Measurements from ENCODE around the gene CMAS.
A peak's percentile ranks its signal among the peaks of the same experiment; 100 is the strongest.
"Not testable (repeated sequence)": the region's sequence is repeated elsewhere in the genome, so short reads cannot be mapped to it uniquely, and the experiment has no call there.

Gene CMAS

DNA sequence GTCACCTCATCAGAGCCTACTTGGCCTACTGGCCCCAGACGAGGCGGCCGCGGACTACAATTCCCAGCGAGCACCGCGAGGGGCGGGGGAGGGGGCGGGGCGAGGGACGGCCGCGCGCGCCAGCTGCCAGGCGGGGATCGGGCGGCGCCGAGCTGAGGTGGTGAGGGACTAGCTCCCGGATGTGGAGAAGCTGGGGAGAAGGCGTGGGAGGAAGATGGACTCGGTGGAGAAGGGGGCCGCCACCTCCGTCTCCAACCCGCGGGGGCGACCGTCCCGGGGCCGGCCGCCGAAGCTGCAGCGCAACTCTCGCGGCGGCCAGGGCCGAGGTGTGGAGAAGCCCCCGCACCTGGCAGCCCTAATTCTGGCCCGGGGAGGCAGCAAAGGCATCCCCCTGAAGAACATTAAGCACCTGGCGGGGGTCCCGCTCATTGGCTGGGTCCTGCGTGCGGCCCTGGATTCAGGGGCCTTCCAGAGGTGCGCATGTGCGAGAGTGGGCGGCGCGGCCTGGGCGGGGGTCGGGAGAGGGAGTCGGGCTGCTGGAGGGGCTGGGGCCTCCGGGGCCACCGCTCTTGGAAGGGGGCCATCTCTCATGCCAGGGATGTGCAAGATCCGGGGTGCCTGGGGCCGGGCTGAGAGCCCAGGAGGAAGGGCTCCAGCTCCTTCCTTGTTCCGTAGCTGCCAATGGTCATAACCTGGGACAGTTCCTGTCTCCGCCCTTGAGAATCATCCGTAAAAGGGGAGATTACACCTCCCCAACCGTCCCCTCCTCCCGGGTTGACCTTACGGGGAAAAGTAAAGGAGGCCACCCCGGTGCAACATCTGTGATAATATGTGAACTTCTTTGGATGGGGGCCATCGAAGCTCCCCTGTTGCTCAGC lies at the start of gene CMAS:
Gene CMAS (plus strand): TSS at position 129 of the 878 bp plus-strand sequence. CDS start 86 bp downstream, at position 215.
- DNase-seq (ENCODE audit: low read depth): peak; percentile 81

DNA sequence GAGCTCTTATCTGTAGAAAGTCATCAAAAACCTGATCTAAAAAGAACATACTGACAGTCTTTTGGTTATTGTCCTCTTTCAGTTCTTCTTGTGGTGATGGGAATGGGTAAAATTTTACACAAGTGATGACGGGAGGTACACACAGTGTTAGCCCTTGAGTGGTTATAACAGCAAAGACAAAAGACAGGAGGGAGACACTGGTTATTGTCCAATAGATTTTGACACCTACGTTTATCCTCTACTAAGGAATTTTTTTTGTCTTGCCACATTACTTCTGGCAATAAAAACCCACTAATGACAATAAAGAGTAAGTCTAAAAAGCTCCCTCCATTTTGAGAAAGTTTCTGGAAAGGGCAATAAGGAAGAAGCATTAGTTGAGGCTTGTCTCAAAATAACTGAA lies 47.7 kb upstream of the CMAS start:
- no peak for DNase-seq (ENCODE audit: low read depth)

DNA sequence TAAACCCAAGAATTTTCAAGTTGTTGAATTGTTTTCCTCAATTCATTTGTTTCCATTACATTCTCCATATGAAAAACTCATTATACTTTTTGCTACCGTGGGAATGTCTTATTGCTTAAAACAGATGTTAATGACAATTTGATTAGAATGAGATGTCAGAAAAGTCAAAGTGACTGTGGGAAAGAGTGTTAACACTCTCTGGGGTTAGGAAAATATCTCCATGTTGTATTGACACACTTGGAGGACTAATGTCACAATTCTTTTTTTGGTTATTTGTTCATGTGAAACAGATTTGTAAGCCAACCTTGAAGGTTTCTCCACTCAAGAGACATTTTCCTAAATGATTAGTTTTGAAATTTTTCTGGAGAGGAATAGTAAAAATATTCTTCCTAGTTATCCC lies 47.2 kb upstream of the CMAS start:
- no peak for DNase-seq (ENCODE audit: low read depth)

DNA sequence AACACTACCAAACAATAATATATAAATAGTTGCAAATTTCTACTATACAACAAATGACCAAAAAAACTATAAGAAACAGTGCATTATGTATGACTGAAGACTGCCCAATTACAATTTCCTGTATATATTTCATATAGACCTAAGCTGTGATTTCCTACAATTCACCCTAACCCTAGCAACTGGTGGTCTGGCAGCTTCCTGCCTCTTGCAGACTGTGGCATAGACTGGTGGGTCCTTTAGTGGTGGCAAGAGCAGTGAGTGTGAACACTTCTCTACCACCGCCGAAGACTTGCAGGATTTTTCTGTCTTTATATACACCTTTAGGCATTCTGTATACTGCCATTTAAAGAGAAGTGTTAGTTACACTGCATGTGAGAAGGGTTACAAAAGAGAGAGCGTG lies 43.6 kb upstream of the CMAS start:
- DNase-seq (ENCODE audit: low read depth): no peak

DNA sequence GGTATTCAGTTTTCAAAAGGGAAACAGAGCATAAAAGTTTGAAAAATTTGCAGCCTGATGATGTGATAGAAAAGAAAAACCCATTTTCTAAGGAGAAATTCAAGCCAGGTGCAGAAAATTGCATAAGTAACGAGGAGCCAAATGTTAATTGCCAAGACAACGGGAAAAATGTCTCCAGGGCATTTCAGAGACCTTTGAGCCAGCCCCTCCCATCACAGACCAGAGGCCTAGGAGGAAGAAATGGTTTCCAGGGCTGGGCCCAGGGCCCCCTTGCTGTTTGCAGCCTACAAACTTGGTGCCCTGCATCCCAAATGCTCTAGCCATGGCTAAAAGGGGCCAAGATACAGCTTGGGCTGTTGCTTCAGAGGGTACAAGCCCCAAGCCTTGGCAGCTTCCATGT lies 38.2 kb upstream of the CMAS start:
- DNase-seq (ENCODE audit: low read depth): not testable (repeated sequence)

DNA sequence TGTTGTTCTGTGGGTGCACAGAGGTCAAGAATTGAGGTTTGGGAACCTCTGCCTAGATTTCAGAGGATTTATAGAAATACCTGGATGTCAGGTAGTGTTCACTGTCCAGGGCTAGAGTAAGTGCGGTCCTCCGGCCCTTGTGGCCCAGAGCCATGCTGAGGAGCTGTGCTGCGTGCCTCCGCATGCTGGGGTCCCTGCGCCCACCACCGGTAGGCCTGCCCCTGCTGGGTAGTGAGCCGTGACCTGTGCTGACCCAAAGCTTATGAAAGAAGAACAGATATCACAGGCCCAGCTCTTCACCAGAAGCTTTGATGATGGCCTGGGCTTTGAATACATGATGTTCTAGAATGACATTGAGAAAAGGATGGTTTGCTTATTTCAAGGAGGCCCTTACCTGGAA lies 37.8 kb upstream of the CMAS start:
- DNase-seq (ENCODE audit: low read depth): no peak

DNA sequence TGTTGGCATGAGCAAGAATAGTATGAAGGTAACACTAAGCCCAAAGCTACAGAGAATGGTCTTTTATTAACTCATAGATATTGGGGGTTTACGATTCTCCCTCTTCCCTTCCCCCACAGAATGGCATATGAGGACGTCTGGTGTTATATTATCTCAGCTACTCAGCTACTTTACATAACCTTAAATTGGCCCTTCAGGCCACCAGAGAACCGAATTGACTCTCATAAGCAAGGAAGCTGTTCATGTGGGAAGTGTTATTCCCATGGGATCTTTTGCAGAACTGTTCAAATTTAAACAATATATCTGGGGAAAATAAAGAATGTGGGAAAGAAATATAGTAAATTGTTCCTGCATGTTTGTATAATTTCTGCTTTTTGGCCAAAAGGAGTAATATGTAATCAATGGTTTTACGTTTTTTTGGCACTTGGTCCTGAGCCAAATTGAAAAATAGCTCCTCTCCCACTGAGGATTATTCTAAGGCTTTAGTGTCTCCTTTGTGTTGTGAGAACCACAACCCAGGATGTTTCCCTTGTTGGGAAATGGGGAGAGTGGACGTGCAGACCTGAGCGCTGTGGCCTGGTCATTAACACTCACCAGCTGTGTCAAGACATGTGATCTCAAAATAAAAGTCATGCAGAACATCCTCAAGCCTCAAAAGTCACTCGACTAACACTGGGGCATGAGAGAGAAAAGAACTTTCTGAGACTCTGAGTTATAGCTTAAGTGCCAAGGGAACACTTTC lies 31.8 kb upstream of the CMAS start:
- no peak for DNase-seq (ENCODE audit: low read depth)

DNA sequence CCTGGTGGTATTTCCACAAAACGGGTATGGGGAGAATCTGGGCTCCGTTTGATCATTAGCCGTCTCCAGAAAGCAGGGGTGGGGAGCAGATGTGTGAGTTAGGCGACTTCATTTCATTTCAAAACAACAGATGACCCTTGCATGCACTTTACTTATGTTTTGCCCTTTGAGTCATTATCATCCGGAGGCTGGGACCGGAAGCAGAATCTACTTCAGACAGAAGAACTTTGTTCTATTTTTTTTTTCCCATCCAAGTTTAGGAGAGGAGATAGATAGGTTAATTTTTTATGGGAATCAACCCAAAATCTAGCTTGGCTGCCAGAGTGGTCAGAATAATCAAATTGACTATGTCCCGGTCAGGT lies 31.3 kb upstream of the CMAS start:
- no peak for DNase-seq (ENCODE audit: low read depth)

DNA sequence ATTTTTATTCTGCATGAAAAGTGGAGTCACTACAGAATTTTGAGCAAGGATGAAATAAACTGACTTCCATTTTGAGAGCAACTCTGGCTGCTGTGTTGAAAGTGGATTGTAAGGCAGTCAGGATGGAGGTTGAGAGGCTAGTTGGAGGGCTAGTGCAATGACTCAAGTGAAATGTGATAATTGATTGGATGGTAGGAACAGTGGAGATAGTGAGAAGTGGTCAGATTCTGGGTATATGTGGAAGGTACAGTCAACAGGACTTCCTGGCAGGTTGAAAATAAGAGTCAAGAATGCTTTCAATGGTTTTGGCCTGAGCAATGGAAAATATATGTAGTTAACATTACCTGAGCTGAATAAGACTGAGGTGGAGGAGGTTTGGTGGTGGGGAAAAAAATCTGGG lies 29.0 kb upstream of the CMAS start:
- DNase-seq (ENCODE audit: low read depth): no peak

DNA sequence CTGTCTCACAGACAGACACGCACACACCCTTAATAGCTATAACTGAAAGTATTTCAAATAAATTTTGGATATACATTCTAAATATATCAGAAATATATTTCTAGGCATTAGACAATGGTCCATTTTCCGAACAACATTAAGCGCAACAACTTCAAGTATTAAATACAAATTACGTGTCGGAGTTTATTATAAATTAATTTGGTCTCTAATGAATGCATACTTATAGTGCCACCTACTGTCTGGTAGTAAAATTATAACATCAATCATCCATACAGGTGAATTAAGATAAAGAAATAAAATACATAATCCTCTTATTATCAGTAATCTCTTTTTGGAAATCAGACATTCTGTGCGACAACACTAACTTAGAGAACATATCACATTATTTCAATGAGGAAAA lies 27.2 kb upstream of the CMAS start:
- DNase-seq (ENCODE audit: low read depth): no peak

DNA sequence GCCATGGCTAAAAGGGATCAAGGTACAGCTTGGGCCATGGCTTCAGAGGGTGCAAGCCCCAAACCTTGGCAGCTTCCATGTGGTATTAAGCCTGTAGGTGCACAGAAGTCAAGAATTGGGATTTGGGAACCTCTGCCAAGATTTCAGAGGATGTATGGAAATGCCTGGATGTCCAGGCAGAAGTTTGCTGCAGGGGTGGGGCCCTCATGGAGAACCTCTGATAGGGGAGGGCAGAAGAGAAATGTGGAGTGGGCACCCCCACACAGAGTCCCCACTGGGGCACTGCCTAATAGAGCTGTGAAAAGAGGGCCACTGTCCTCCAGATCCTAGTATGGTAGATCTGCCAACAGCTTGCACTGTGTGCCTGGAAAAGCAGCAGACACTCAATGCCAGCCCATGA lies 22.5 kb upstream of the CMAS start:
- not testable (repeated sequence) for DNase-seq (ENCODE audit: low read depth)

DNA sequence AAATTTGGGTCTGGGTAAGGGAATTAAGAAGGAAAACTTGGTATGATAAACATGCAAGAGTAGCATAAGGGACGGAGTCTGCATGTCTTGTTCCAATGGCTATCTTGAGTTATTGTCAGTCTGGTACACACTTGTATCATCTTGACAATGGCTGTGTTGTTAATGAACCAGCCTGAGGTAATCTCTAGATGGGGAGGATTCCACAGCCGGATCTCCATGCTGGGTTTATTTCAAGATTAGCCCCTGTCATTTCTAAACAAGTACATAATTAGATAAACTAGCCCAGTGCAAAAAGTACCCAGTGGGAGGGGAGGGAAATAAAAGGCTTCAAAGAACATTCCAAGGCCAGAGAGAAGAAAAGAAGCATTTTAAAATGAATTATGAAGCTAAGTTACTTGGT lies 16.5 kb upstream of the CMAS start:
- no peak for DNase-seq (ENCODE audit: low read depth)

DNA sequence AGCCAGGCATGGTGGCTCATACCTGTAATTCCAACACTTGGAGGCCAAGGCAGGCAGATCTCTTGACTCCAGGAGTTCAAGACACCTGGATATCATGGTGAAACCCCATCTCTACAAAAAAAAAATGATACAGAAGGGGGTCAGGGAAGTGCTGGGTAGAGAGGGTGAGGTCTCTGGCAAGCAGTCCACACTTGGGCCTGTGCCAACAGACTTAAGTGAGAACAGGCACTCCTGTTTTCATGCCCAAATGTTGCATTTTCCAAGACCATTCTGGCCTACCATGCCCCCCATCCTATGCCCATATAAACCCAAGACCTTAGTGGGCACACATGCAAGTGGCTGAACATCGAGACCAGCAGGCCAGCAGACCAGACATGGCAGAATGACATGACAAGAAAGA lies 16.0 kb upstream of the CMAS start:
- no peak for DNase-seq (ENCODE audit: low read depth)

DNA sequence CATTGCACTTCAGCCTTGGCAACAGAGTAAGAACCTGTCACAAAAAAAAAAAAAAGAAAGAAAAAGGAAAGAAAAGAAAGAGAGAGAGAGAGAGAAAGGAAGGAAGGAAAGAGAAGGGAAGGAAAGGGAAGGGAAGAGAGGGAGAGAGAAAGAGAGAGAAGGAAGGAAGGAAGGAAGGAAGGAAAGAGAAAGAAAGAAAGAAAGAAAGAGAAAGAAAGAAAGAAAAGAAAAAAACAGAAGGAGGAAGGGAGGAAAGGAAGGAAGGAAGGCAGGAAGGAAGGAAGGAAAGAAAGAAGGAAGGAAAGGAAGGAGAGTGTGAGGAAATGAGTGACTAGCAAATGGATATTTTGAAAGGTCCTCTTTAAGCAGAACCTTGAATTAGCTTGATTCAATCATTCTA lies 13.3 kb upstream of the CMAS start:
- no peak for DNase-seq (ENCODE audit: low read depth)

DNA sequence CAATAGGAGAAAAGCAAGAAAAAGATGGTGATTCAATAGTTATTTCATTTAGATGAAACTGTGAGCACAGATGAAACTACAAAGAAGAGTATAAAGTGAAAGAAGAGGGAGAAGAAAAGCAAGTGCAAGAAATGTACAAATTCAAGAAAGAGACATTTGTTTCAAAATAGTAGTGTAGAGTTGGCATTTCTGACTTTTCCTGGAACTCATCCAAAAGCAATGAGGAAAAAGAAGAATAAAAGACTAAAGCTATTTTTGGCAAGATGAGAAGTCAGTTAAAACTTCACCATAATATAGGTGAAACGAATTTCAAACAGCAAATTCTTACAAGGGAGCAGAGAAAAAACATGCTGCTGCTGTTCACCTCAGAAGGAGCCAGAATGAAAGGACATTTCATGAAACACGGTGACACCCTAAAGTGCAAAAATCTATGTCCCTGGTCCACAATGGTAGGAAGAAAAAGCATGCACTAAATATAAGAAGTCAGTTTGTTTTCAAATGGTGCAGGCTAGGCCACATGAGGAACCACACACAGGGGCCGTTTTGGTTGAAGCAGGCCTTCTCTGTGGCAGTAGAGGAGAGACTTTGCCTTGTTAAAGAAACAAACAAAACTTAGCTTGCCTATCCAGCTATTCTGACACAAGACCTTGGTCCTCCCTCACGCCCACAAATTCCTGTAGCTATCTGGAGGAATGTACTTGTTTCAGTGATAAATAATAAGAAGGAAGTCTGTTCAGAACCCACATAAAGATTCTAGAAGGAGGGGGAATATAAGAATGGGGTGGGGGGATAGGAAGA lies 11.1 kb upstream of the CMAS start:
- DNase-seq (ENCODE audit: low read depth): no peak

DNA sequence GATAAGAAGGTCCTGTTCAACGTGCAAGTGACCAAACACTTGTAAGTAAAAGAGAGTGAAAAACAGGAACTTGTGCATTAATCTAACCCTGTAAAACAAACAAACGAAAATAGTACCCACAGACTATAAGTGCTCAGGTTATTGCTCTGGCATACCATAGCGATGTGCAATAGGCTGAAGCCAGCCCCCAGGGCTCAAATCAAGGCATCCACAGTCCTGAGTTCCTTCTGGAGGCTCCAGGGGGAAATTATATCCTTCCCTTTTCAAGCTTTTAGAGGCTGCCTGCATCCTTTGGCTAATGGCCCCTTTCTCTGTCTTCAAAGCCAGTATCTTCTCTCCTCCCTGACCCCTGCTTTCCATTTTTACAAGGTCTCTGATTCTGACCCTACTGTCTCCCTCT lies 8.1 kb upstream of the CMAS start:
- no peak for DNase-seq (ENCODE audit: low read depth)

DNA sequence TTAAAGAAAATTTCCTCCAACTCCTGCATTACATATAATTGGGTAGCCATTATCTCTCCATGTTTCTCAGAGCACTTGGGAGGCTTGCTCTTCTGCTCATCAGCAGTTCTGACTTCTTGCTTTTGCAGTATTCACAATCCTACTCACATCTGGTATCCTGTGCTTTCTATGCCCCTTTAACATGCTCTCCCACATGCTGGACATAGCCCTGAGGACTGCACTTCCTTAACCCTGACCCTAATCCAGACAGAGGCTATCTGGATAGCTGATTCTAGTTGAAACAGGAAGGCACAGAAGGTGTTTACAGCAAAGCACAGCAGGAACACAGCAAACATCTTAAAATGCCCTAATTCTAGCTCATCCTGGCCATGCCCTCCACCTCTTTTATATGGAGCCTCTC lies 7.3 kb upstream of the CMAS start:
- no peak for DNase-seq (ENCODE audit: low read depth)

DNA sequence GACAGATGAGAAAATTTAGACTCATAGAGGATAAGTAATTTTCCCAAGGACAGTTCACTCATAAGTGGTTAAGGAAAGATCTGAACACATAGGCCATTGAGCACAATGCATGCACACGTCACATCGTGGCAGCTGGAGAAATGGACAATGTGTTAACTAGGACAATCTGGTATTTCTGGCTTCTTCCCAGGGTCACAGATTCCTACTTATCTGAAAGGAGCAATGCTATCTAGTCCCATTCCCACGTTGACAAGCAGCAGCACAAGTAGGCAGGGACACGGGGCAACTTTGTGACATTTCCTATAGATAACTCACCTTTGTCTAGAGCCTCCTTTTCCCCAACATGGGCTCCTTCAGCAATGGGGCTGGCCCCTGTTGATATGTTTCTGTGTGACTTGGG lies 6.7 kb upstream of the CMAS start:
- DNase-seq (ENCODE audit: low read depth): no peak

DNA sequence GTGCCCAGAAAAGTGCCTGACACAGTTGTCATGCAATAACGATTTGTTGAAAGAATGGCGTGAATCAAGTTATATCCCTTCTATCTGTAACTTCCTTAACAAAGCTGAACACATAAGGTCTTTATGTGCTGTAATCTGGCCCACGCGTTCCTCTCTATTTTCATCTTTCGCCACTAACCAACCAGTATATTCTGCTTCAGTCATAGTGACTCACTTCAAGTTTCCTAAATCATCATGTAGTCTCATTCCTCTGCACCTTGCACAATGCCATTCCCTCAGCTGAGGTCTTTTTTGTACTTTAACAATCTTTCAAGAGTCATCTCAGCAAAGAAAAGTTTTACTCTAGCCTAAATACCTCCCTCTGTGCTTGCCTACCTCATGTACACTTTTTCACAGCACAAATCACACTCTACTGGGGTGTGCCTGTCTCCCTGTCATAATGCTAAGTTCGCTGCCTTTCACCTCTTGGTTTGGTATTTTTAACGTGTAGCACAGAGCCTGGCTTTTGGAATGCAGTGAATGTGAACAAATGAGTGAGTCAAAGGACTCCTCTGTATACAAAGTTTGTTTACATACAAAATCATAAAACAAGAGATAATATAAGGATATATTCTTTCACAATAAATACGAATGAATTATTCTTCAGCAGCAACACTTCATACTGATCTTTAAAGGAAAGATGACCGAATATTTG lies 2.9 kb upstream of the CMAS start:
- no peak for DNase-seq (ENCODE audit: low read depth)

DNA sequence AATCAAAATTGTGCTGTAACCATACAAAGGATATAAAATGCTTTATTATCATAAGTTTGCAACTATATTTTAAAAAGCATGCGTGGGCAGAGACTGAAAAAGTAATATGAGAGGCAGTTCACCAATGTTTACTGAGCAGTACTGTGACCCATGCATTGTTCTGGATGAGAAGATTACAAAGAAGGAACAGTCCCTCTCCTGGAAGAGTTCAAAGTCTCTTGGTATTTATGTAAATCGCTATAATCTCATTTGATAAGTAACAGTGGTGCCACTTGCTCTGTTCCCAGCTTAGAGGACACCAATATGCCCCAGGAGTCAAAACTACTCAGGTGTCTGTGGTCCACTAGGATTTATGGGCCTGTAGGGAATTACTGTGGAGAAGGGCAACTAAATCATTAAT lies 2.1 kb upstream of the CMAS start:
- no peak for DNase-seq (ENCODE audit: low read depth)

DNA sequence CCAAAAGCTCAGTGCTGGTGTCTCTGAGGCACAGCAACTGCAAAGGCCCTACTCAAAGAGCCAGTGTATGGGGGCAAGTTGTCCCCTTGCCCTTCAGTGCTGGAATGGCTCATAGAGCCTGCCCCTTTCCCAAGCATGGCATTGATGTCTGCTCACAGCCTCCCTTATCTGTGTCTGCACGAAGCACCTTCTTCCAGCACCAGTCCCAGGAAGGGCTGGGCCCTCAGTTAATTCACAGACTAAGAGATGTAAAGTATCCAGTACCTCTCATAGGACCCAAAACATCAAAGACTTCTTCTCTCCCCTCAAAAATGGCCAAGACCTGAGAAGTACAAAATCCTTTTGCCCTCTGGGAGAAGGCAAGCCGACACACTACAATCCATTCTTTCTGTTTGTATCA lies 1.6 kb upstream of the CMAS start:
- DNase-seq (ENCODE audit: low read depth): no peak

DNA sequence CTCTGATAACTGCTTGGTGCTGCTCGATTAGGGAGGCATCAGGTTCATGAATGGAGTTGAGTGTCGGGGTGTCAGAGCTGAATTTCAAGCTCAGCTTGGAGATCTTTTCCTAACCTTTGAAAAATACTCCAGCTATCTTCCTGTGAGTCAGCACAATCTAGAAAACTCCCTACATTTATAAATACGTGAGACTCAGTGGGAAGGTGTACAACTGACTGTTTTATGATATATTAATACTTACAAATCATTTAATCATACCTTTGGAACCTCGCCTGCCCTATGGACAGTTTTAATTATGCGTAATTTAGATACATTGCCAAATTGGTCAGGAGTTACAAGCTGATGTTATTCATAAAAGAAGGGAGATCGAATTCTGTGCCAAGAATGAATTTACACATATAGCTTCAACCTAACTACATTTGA lies 961 bp downstream of the CMAS start:
- no peak for DNase-seq (ENCODE audit: low read depth)

Measured in activated T-cell treated with anti-CD3 and anti-CD28 coated beads for 48 hours (primary cell).